Ishikawa (cell line): ENCODE measurements around the gene LCMT1.

Source experiments
- EGR1 ChIP-seq: IDR thresholded peaks from 2 replicates; pipeline ENCODE4 v1.6.1; 2012
- EP300 ChIP-seq: IDR thresholded peaks from 2 replicates; pipeline ENCODE4 v1.6.1; 2012; ENCODE audit warnings: borderline replicate concordance
- FOXM1 ChIP-seq: IDR thresholded peaks from 2 replicates; pipeline ENCODE4 v1.6.1; 2012; ENCODE audit warnings: low read depth, borderline replicate concordance
- NFIC ChIP-seq: IDR thresholded peaks from 2 replicates; pipeline ENCODE4 v1.6.1; 2012
- RAD21 ChIP-seq: IDR thresholded peaks from 2 replicates; pipeline ENCODE4 v1.6.1; 2012; ENCODE audit warnings: low read depth
- TAF1 ChIP-seq: IDR thresholded peaks from 2 replicates; pipeline ENCODE4 v1.6.1; 2012; ENCODE audit warnings: low read depth, mild to moderate bottlenecking
- TCF12 ChIP-seq: IDR thresholded peaks from 2 replicates; pipeline ENCODE4 v1.6.1; 2012; ENCODE audit warnings: low read depth
- TEAD4 ChIP-seq: IDR thresholded peaks from 2 replicates; pipeline ENCODE4 v1.6.1; 2012
- YY1 ChIP-seq: IDR thresholded peaks from 2 replicates; pipeline ENCODE4 v1.6.1; 2012; ENCODE audit warnings: low read depth
- TF ChIP-seq, protein P1 (sequence below): IDR thresholded peaks from 2 replicates; pipeline ENCODE4 v1.6.1; 2012

DNA sequence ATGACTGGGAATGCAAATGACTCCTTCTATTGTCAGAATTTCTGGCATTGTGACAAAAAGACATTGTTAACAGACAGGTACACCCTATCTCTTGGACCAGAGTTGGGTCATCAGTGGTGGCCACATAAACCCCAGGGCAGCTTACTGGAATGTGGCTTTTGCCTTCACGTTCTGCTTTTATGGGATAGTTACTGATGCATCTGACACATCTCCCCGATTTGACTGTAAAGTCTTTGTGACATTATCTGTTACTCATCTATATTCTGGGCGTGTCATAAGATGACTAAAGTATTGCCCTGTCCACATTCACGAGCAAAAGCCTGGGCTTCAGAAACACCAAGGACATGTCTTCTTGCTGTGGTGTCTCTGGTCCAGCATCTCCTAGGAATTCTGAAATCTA is 86.5 kb downstream of the LCMT1 start:
- TF ChIP-seq EGR1 (no peak), RAD21 (no peak), EP300 (no peak), YY1 (no peak), TAF1 (no peak), NFIC (no peak), FOXM1 (no peak), TEAD4 (no peak), TCF12 (no peak)
- TF ChIP-seq, protein P1, sequence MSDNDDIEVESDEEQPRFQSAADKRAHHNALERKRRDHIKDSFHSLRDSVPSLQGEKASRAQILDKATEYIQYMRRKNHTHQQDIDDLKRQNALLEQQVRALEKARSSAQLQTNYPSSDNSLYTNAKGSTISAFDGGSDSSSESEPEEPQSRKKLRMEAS, result no peak
